Measurements from ENCODE around the gene MTHFD1.

MTHFD1 gene

GRCh38 chr14:64454671-64455070 is 66.5 kb downstream of the MTHFD1 start:
- no peak for DNase-seq

DNA sequence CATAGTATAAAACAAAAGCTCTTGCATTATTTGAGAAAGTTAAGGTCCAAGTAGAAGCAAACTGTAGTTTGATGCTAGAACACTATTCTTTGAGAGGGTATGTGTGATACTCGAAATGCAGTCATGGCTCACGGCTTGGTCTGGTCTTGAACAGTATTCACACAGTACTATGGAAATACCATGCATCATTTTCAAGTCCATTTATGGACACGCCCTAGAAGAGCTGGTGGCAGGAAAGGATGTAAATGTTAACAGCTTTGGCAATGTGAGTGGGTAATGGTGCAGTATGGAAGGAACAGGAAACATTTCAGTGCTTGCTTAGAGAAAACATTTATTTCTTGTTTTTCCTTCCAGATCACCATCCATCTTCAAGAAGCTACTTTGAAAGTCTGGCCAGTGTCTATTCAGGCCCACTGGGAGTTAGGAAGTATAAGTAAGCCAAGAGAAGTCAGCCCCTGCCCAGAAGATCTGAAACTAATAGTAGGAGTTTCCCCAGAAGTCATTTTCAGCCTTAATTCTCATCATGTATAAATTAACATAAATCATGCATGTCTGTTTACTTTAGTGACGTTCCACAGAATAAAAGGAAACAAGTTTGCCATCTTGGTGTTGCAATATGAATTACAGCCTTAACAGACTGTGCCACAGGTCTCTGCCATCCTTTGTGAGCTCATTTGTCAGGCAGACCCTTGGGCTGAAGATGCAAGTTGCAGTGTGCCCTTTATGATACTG is 71.4 kb downstream of the MTHFD1 start:
- no peak for DNase-seq

DNA sequence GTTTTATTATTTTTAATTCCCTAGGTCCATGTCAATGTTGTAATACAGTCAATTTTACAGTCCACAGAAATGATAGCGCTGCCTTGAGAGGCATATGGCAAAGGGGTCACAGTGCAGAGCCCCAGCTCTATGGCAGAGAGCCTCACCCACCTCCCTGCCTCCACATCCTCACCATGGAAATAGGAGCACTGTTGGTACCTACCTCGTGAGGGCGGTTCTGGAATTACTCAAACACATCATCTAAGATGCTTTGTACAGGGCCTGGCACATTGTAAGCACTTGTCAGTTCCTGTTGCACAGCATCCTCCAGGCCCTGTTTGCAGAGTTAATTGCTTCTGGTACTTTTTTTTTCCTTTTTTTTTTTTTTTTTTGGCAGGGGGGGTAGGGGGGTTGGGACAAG is 73.1 kb downstream of the MTHFD1 start:
- no peak for DNase-seq

DNA sequence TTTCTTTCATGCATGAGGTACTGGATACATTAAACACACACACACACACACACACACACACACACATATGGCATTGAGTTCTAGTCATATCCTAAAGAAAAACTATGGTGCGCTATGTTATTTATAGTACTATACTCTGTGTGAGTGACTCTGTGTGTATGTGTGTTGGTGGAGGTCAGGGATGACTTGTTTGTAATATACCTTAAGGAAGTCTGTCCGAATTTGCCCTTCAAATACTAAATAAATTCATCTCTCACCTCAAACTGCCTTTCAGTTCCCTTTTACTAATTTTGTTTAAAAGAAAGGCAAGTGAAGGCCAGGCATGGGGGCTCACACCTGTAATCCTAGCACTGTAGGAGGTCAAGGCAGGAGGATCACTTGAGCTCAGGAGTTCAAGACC is 75.0 kb downstream of the MTHFD1 start:
- DNase-seq: no peak

GRCh38 chr14:64463873-64464272 is 75.7 kb downstream of the MTHFD1 start:
- no peak for DNase-seq

DNA sequence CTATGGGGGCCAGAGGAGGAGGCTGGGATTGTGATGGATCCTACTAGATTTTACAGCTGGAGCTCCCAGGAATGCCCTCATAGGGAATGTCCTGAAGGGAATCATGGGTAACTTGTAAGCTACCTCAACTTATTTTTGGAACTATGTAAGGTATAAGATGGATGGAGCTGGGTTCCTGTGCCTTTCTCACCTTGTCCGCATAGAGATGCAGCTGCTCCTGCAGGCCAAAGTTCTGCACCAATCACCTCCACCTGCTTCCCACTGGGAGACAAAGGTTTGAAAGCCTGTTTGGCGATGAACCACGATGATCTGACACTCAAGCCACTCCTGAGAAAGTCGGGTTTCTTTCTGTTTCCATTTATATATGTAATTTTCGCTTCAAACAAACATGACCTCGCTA is 76.5 kb downstream of the MTHFD1 start:
- DNase-seq: peak; percentile 51

DNA sequence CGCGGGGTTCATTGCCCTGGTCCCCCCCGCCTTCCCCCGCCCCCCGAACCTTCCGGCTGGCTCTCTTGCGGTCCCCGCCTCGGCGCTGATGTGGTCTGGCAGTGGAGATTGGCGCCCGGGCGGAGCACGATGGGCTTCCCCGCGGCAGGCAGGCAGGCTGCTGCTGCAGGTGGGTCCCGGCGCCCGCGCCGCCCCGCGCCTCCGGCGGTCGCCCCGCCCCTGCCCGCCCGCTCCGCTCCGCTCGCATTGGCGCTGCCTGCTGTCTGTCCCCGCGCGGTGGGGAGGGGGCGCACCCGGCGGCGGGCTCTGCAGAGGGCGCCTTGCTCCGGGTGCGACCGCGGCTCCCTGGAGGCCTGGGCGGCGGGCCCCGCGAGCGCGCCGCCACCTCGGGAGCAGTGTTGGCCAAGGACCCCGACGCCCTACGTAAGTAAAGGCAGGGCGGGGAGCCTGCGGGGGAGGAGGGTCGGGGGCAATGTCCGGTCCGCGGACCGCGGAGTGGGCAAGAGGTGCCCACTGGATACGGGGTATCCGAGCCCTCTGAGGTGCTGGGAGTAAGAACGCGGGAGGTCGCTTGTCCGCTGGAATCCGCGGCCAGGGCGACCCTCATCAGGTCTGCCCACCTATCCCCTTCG is 77.2 kb downstream of the MTHFD1 start, which contains the start of gene AKAP5:
TSS of gene AKAP5 (plus strand) at position 309 of the 632 bp plus-strand sequence. CDS start 2,896 bp downstream, outside the sequence.
- DNase-seq: peak; percentile 88

GRCh38 chr14:64465831-64466554 is 77.8 kb downstream of the MTHFD1 start:
- peak; percentile 37 for DNase-seq

GRCh38 chr14:64467101-64467500 is 78.9 kb downstream of the MTHFD1 start:
- DNase-seq: no peak

GRCh38 chr14:64467566-64467965 is 79.4 kb downstream of the MTHFD1 start:
- DNase-seq: no peak

DNA sequence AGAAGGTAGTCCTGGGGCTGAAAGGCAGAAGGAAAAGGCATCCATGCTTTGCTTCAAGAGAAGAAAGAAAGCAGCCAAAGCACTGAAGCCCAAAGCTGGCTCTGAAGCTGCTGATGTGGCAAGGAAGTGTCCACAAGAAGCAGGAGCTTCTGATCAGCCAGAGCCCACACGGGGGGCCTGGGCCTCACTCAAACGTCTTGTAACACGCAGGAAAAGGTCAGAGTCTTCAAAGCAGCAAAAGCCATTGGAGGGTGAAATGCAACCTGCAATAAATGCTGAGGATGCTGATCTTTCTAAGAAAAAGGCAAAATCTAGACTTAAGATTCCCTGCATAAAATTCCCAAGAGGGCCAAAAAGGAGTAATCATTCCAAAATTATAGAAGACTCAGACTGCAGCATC is 80.3 kb downstream of the MTHFD1 start:
- DNase-seq: no peak

- no peak for DNase-seq
Observed at GRCh38 chr14:64474041-64474440, 85.9 kb downstream of the MTHFD1 start.

DNA sequence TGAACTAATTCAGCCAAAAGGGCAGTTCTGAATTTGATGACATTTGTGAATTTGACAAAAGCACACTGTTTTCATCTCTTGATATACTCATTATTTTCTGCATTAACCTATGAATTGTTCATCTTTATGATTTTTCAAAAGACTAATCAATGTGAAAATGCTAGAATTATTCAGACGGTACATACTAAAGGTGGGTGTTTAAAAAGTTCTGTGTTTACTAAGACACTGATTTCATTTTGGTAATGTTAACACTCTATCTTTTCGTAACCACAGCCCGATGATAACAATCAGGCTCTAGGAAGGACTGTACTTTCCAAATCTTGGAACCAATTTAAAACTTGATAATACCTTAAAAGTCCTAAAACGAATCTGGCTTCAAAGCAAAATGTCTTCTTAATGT is 86.5 kb downstream of the MTHFD1 start:
- no peak for DNase-seq

- DNase-seq: no peak
Observed at GRCh38 chr14:64475585-64476273, 87.6 kb downstream of the MTHFD1 start.

- DNase-seq: no peak
Observed at GRCh38 chr14:64476438-64476837, 88.3 kb downstream of the MTHFD1 start.

DNA sequence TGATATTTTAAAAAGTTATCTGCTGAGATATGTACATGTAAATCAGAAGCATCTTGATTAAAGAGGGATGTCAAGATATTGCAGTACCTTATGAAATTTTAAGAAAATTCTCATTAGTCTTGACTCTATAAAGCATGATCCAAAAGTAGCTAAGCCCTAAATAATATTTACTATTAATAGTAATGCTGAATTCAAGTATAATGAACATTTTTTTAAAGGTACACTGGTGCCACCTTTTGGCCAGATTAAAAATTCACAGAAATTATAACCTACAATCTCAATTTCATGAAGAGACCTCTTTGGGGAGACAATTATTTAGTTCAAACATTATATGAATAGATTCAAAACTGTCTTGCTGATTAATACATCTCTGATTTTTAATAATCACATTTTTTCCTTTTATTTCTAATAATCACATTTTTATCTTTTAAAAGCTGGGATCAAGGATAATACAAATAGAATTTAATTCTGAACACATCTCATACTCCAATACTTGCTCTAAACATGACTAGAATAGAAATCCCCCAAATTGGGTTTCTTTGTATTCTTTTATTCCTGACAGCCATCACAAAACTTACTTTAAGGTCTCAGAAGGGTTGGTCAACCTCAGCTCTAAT is 90.6 kb downstream of the MTHFD1 start:
- DNase-seq: no peak

GRCh38 chr14:64488590-64489099 is 100.5 kb downstream of the MTHFD1 start:
- DNase-seq: no peak

DNA sequence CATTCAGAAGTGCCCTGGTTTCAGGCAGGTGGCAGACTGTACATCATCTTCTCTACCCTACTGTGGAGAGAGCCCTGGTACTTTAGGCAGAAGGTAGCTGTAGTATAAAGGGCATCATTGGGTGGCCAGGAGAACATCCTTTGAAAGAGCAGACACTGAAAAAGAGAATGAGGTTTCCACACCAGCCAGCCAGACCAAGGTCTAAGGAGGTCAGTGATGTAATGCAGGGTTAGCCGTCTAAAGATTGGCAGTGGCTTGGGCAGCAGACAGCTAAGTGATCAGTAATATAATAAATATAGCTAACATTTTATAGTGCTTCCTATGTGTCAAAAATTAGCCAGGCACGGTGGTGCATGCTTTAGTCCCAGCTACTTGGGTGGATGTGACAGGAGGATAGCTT is 103.5 kb downstream of the MTHFD1 start:
- DNase-seq: no peak

DNA sequence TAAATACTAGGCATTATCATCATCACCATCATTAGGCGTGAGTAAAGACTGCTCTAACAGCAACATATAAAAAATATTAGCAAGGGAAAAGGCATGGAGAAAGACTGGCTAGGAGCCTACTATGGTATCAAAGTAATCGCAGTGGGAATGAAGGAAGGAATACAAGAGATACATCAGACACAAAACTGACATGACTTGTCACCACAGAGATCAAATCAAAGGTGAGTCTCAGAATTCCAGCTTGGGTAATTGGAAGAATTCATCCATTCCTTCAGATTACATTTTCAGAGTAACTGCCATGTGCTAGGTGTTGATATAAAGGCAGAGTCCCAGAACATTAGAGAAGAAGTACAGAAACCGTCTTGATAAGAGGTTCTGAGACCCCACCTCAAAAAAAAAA is 105.3 kb downstream of the MTHFD1 start:
- DNase-seq: no peak

- DNase-seq: no peak
Observed at GRCh38 chr14:64495252-64495651, 107.1 kb downstream of the MTHFD1 start.

DNA sequence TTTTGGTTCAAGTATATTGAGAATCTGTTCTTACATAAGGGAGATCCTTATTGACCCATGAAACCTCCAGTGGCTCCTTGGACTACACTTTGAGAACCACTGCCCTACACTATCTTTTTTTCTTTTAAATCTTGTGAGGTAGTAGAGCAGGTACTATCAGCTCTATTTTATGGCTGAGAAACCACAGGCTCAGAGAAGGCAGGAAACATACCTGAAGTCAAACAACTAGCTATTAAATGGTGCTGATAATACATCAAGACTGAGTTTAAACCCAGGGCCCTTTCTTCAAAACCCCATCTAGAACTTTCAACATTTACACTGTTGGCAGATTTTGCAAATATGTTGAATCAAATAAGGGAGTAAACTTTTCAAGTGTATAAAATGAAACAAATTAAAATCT is 108.6 kb downstream of the MTHFD1 start:
- DNase-seq: no peak

DNA sequence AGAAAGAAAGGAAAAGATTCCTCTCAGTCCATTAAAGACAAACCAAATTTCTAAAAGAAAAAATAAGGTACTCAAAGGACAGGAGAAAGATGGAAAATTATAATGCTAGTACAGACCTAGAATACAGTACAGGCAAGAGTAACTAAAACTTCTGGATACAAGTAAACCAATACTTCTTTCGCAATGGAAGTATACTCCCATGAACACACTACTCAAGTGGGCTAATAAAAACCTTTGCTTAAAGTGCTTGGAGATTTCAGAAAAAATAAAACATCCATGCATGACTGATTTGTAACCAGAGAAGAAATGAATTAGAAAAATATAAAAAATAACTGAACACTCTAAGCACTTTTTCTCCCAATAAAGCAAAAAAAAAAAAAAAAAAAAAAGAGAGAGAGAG is 111.9 kb downstream of the MTHFD1 start:
- no peak for DNase-seq
